H1 (cell line): ENCODE measurements around the gene HEBP1. TPM values are rescaled to one million over a fixed set of nuclear protein-coding genes. Genes with fewer than 3 reads are reported as not detected.

ENCODE experiments used
- CTCF ChIA-PET: fragments of 300-600 bp; sonication (Branson Sonifier 250); formaldehyde crosslinking; loops from one replicate; lab custom pipeline; 2021; ENCODE audit not compliant: partially characterized antibody; lab: Charles Lee
- POLR2A ChIA-PET: fragments of 300-600 bp; sonication (Branson Sonifier 250); formaldehyde crosslinking; loops from one replicate; lab custom pipeline; 2021; ENCODE audit warnings: inconsistent platforms; ENCODE audit not compliant: partially characterized antibody; lab: Charles Lee
- DNase-seq, 2 experiments: peaks; one replicate each; pipeline versions ENCODE4 v3.0.0 to v3.0.0-alpha.2; 2010 to 2022; ENCODE audit warnings: low spot score in 2 of 2, low read depth in 1 of 2, mixed read lengths in 1 of 2
- FAIRE-seq: peaks from 2 replicates; lab custom pipeline; 2011; peaks lifted over from hg19 to GRCh38; lab: Jason Lieb, UNC
- H2AFZ ChIP-seq: 2 replicates; pipeline ENCODE4 v1.8.1; 2012; ENCODE audit warnings: low read length, inconsistent platforms
- H2AK5ac ChIP-seq: 2 replicates; pipeline ENCODE4 v1.6.1; 2013; ENCODE audit warnings: low read depth, low read length
- H2BK120ac ChIP-seq: replicated peaks from 2 replicates; pipeline ENCODE3; 2013; ENCODE audit warnings: low read depth, low read length, inconsistent platforms
- H2BK12ac ChIP-seq: 2 replicates; pipeline ENCODE4 v1.6.1; 2013; ENCODE audit warnings: low read depth, low read length
- H2BK15ac ChIP-seq: 2 replicates; pipeline ENCODE4 v1.6.1; 2013; ENCODE audit warnings: low read length
- H2BK20ac ChIP-seq: 2 replicates; pipeline ENCODE4 v1.6.1; 2013; ENCODE audit warnings: low read length
- H2BK5ac ChIP-seq: 2 replicates; pipeline ENCODE4 v1.6.1; 2013; ENCODE audit warnings: low read depth, low read length
- H3K14ac ChIP-seq: 2 replicates; pipeline ENCODE4 v1.6.1; 2013; ENCODE audit warnings: inconsistent platforms; ENCODE audit not compliant: insufficient read length
- H3K18ac ChIP-seq: 2 replicates; pipeline ENCODE4 v1.6.1; 2013; ENCODE audit warnings: low read length; ENCODE audit errors: extremely low read depth
- H3K23ac ChIP-seq: 2 replicates; pipeline ENCODE4 v1.6.1; 2013; ENCODE audit warnings: inconsistent platforms; ENCODE audit not compliant: insufficient read length
- H3K23me2 ChIP-seq: 2 replicates; pipeline ENCODE4 v1.6.1; 2013; ENCODE audit warnings: low read depth, low read length
- H3K27ac ChIP-seq: 2 replicates; pipeline ENCODE4 v1.6.1; 2011; ENCODE audit warnings: low read depth, low read length, inconsistent platforms
- H3K27me3 ChIP-seq, 4 experiments: replicated peaks in 1 of 4; 1 replicate in 1 of 4; 2 replicates in 3 of 4; pipeline versions ENCODE4 v1.6.1 to v1.8.1; 2011 to 2013; ENCODE audit warnings: low read length in 3 of 4, mild to moderate bottlenecking in 3 of 4, inconsistent platforms in 2 of 4, mixed read lengths in 2 of 4, moderate library complexity in 1 of 4; ENCODE audit not compliant: control insufficient read depth in 3 of 4, insufficient read depth in 3 of 4; ENCODE audit errors: extremely low read depth in 1 of 4
- H3K36me3 ChIP-seq, 4 experiments: 2 replicates each; pipeline versions ENCODE4 v1.6.1 to v1.8.1; 2011 to 2013; ENCODE audit warnings: mild to moderate bottlenecking in 4 of 4, low read length in 3 of 4, moderate library complexity in 2 of 4, control low read depth in 1 of 4, inconsistent platforms in 1 of 4; ENCODE audit not compliant: insufficient read depth in 4 of 4, control insufficient read depth in 2 of 4
- H3K4ac ChIP-seq: replicated peaks from 2 replicates; pipeline ENCODE3; 2013; ENCODE audit warnings: low read length, low read depth, mixed read lengths, inconsistent platforms; ENCODE audit not compliant: insufficient read length
- H3K4me1 ChIP-seq, 4 experiments: replicated peaks in 1 of 4; 1 replicate in 1 of 4; 2 replicates in 3 of 4; pipeline versions ENCODE4 v1.6.1 to v1.8.1; 2011 to 2013; ENCODE audit warnings: low read length in 3 of 4, inconsistent platforms in 2 of 4, mixed read lengths in 1 of 4; ENCODE audit not compliant: insufficient read depth in 4 of 4, control insufficient read depth in 3 of 4
- H3K4me2 ChIP-seq, 2 experiments: 2 replicates each; pipeline versions ENCODE4 v1.6.1 to v1.8.1; 2011 to 2013; ENCODE audit warnings: low read depth in 2 of 2, low read length in 2 of 2, control low read depth in 1 of 2, inconsistent platforms in 1 of 2, mild to moderate bottlenecking in 1 of 2; ENCODE audit not compliant: insufficient read depth in 1 of 2
- H3K4me3 ChIP-seq, 4 experiments: fragments of 200-600, 300-600 bp in 1 of 4; sonication (generic), shearing (Covaris generic), sonication (Bioruptor Twin) in 1 of 4; 2 replicates each; pipeline versions ENCODE4 v1.5.1 to v1.8.1; 2011 to 2016; ENCODE audit warnings: low read length in 4 of 4, low read depth in 3 of 4, control low read depth in 2 of 4, inconsistent platforms in 2 of 4, mild to moderate bottlenecking in 2 of 4, mixed read lengths in 1 of 4, moderate library complexity in 1 of 4; ENCODE audit not compliant: insufficient read depth in 2 of 4; ENCODE audit errors: extremely low read depth in 1 of 4
- H3K56ac ChIP-seq: replicated peaks from 2 replicates; pipeline ENCODE3; 2013; ENCODE audit warnings: low read depth, mild to moderate bottlenecking, mixed read lengths, low read length, inconsistent platforms; ENCODE audit not compliant: insufficient read length
- H3K79me1 ChIP-seq: 2 replicates; pipeline ENCODE4 v1.6.1; 2013; ENCODE audit warnings: low read depth, low read length, control low read depth
- H3K79me2 ChIP-seq, 2 experiments: 2 replicates each; pipeline versions ENCODE4 v1.6.1 to v1.8.1; 2012 to 2013; ENCODE audit warnings: low read length in 2 of 2, mild to moderate bottlenecking in 2 of 2, inconsistent platforms in 1 of 2; ENCODE audit not compliant: insufficient read depth in 2 of 2, control insufficient read depth in 1 of 2
- H3K9ac ChIP-seq, 4 experiments: replicated peaks in 1 of 4; 1 replicate in 1 of 4; 2 replicates in 3 of 4; pipeline versions ENCODE4 v1.6.1 to v1.8.1; 2011 to 2013; ENCODE audit warnings: low read depth in 3 of 4, low read length in 3 of 4, control low read depth in 2 of 4, mild to moderate bottlenecking in 2 of 4, moderate library complexity in 2 of 4, inconsistent platforms in 1 of 4; ENCODE audit errors: extremely low read depth in 1 of 4
- H3K9me3 ChIP-seq, 2 experiments: 2 replicates each; pipeline versions ENCODE4 v1.6.1 to v1.8.1; 2012 to 2013; ENCODE audit warnings: mild to moderate bottlenecking in 2 of 2, moderate library complexity in 2 of 2, control low read depth in 1 of 2, inconsistent platforms in 1 of 2, low read depth in 1 of 2, low read length in 1 of 2, mixed read lengths in 1 of 2; ENCODE audit not compliant: insufficient read depth in 2 of 2
- H4K20me1 ChIP-seq, 2 experiments: replicated peaks in 1 of 2; 2 replicates each; pipeline versions ENCODE3 to v1.8.1; 2011 to 2013; ENCODE audit warnings: inconsistent platforms in 2 of 2, low read length in 2 of 2, mild to moderate bottlenecking in 1 of 2; ENCODE audit not compliant: insufficient read depth in 2 of 2, control insufficient read depth in 1 of 2
- H4K5ac ChIP-seq: 2 replicates; pipeline ENCODE4 v1.6.1; 2013; ENCODE audit warnings: low read length, low read depth, mixed read lengths, inconsistent platforms; ENCODE audit not compliant: insufficient read length
- H4K8ac ChIP-seq: 2 replicates; pipeline ENCODE4 v1.8.0; 2013; ENCODE audit warnings: mild to moderate bottlenecking, moderate library complexity, low read length, inconsistent platforms; ENCODE audit not compliant: insufficient read depth; ENCODE audit errors: extremely low read depth
- H4K91ac ChIP-seq: replicated peaks from 2 replicates; pipeline ENCODE3; 2013; ENCODE audit warnings: low read length, mixed read lengths, inconsistent platforms; ENCODE audit not compliant: insufficient read length
- EP300 ChIP-seq, 2 experiments: IDR thresholded peaks; 1 replicate in 1 of 2; 2 replicates in 1 of 2; pipeline ENCODE4 v1.6.1; 2011 to 2012; ENCODE audit warnings: low read depth in 2 of 2, low read length in 2 of 2, mild to moderate bottlenecking in 2 of 2, borderline replicate concordance in 1 of 2, inconsistent platforms in 1 of 2, moderate library complexity in 1 of 2
- JUND ChIP-seq: IDR thresholded peaks from 2 replicates; pipeline ENCODE4 v1.6.1; 2011; ENCODE audit warnings: mild to moderate bottlenecking, improper control_type of control experiment, low read length
- RAD21 ChIP-seq, 2 experiments: IDR thresholded peaks in 1 of 2; conservative IDR thresholded peaks in 1 of 2; 2 replicates each; pipeline ENCODE4 v1.6.1; 2011; ENCODE audit warnings: low read depth in 2 of 2, low read length in 2 of 2, improper control_type of control experiment in 1 of 2, inconsistent platforms in 1 of 2, mild to moderate bottlenecking in 1 of 2, moderate library complexity in 1 of 2
- RXRA ChIP-seq: IDR thresholded peaks from 2 replicates; pipeline ENCODE4 v1.6.1; 2011; ENCODE audit warnings: low read depth, mild to moderate bottlenecking, low read length, moderate library complexity; ENCODE audit not compliant: insufficient read depth
- WGBS, 2 experiments: shearing (Covaris generic) in 1 of 2; methylation state at CpG; one replicate each; pipeline versions ENCODE4 v1.1.6 to v1.1.7; 2013 to 2015; ENCODE audit warnings: low lambda C conversion rate in 2 of 2, mixed read lengths in 2 of 2, inconsistent platforms in 1 of 2, low coverage in 1 of 2, missing lambda C conversion rate in 1 of 2; ENCODE audit not compliant: insufficient replicate concordance in 2 of 2, insufficient coverage in 1 of 2, insufficient read length in 1 of 2; ENCODE audit errors: extremely low coverage in 1 of 2, missing lambda C conversion rate in 1 of 2; 5-methylcytosine and 5-hydroxymethylcytosine counted together
- polyA plus RNA-seq, 7 experiments: library from polyadenylated mRNA; depleted of rRNA in 3 of 7; stranded (reverse) in 5 of 7; unstranded in 2 of 7; fragments of >200 nt in 5 of 7; fragments of 200-250 nt in 2 of 7; gene quantifications; 1 replicate in 5 of 7; 2 replicates in 1 of 7; 4 replicates in 1 of 7; pipeline versions ENCODE4 v1.2.1 to v1.2.3, GENCODE V29; 2011 to 2013; ENCODE audit warnings: missing spikeins in 2 of 7, mixed read lengths in 2 of 7
- total RNA-seq: library from RNA; stranded (reverse); fragmentation: NEBNext Ultra II Directional; extraction: Animal tissue kit (Norgen Biotek cat#: 25700); gene quantifications from 2 replicates; pipeline ENCODE4 v1.2.1, GENCODE V29; 2021

The HEBP1 gene
- total and polyA plus RNA-seq, 2 of the 8 experiments (the other 6 are each of a cell fraction or from before 2014, with no cell fraction given): 30.8 to 56.1 TPM

DNA sequence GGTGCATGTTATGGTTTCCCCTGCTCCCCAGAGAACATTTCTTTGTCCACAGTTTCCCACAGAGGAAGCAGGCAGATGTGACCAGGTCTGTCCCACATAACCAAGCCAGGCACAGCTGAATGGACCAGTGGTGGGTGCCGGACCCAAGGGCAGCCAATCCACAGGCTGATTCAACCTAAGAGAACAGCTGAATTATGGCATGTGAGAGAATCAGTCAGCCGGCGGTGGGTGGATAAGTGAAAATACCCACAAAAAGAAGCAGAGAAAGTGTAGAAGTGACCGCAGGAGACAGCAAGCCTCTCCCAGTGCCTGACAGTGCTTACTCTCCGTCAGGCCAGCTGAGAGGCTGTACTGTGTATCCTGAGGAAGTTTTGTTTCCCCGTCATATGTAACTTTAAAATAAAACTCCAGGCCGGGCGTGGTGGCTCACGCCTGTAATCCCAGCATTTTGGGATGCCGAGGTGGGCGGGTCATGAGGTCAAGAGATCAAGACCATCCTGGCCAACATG lies 63.0 kb downstream of the HEBP1 start:
- Histone ChIP-seq H3K4me3 (no peak overlapping the region), H3K27ac (no peak overlapping the region), H3K23me2 (no peaks in the 10 kb centered on the region), H2BK15ac (no peak overlapping the region), H2AK5ac (no peak overlapping the region), H2AFZ (no peak overlapping the region), H3K23ac (no peak overlapping the region), H2BK5ac (no peak overlapping the region), H3K14ac (no peak overlapping the region), H4K91ac (no peak overlapping the region)
- WGBS, 2 experiments: 93% methylated on average over 11 of the region's 11 CpGs; no CpG with 5 or more reads in 1 of the 2 experiments
- no peak for TF ChIP-seq RXRA
- no peak for TF ChIP-seq JUND
- TF ChIP-seq RAD21 (IDR thresholded peaks at IDR 0.05 in 1 of 2, conservative IDR thresholded peaks at IDR 0.05 in 1 of 2; ENCODE audit: low read depth in 2 of 2, low read length in 2 of 2): no peak
- TF ChIP-seq EP300 (IDR thresholded peaks at IDR 0.05; ENCODE audit: borderline replicate concordance in 1 of 2, low read depth in 2 of 2, low read length in 2 of 2): no peak
- TF ChIP-seq, all 59 proteins: peak for 0
- H3K79me2 ChIP-seq: no peaks in the 10 kb centered on the region
- no peaks in the 10 kb centered on the region for H3K9me3 ChIP-seq
- ChIA-PET CTCF (interaction anchor here (0.5 to 1.9 kb wide), 4 partner anchors 15 to 275 kb away, joined by 3 to 8 read pairs (median 4); no protein-coding TSS in a partner anchor), POLR2A (no interaction called here)
- no peaks in the 10 kb centered on the region for H3K79me1 ChIP-seq
- H3K27me3 ChIP-seq: no peaks in the 10 kb centered on the region
- no peak overlapping the region for H2BK120ac ChIP-seq
- H3K4me1 ChIP-seq: no peaks in the 10 kb centered on the region
- H3K36me3 ChIP-seq: no peaks in the 10 kb centered on the region
- no peak overlapping the region for H2BK20ac ChIP-seq
- H4K8ac ChIP-seq: no peak overlapping the region
- FAIRE-seq (no peak), DNase-seq (peak in 1 of 2 experiments; percentile 26)
- no peak overlapping the region for H2BK12ac ChIP-seq
- H3K18ac ChIP-seq: no peak overlapping the region
- no peaks in the 10 kb centered on the region for H4K20me1 ChIP-seq
- no peak overlapping the region for H3K56ac ChIP-seq
- no peak overlapping the region for H3K4me2 ChIP-seq
- H4K5ac ChIP-seq: no peak overlapping the region
- H3K4ac ChIP-seq: no peak overlapping the region
- no peak overlapping the region for H3K9ac ChIP-seq
